Esophagus mucosa (tissue), 1 donor: ENCODE results near the gene SLITRK4. TPM values are rescaled to one million over a fixed set of nuclear protein-coding genes. Genes with fewer than 3 reads are reported as not detected.

Experiments
- total RNA-seq: library from RNA; stranded (reverse); gene quantifications from one replicate; pipeline ENCODE4 v1.2.4, GENCODE V29; 2023
- donor health status: DM: yes; HTN: yes; CAD: no.

Gene SLITRK4
- total RNA-seq, 1 donor from 2014 or later = 0.32 TPM

Other genes starting within 250 kb of the SLITRK4 start
- not detected for gene SPANXN3, start 118.6 kb downstream of the SLITRK4 start, total RNA-seq
- gene SPANXN2, start 84.7 kb upstream of the SLITRK4 start, total RNA-seq = not detected
- not detected for gene UBE2NL, start 248.0 kb upstream of the SLITRK4 start, total RNA-seq